ENCODE measurements around the gene CCDC85B. TPM values are rescaled to one million over a fixed set of nuclear protein-coding genes. Genes with fewer than 3 reads are reported as not detected.

CCDC85B gene
- total and polyA plus RNA-seq, 4 donors, result 20.7 to 63.4 (median 53.9) TPM

DNA sequence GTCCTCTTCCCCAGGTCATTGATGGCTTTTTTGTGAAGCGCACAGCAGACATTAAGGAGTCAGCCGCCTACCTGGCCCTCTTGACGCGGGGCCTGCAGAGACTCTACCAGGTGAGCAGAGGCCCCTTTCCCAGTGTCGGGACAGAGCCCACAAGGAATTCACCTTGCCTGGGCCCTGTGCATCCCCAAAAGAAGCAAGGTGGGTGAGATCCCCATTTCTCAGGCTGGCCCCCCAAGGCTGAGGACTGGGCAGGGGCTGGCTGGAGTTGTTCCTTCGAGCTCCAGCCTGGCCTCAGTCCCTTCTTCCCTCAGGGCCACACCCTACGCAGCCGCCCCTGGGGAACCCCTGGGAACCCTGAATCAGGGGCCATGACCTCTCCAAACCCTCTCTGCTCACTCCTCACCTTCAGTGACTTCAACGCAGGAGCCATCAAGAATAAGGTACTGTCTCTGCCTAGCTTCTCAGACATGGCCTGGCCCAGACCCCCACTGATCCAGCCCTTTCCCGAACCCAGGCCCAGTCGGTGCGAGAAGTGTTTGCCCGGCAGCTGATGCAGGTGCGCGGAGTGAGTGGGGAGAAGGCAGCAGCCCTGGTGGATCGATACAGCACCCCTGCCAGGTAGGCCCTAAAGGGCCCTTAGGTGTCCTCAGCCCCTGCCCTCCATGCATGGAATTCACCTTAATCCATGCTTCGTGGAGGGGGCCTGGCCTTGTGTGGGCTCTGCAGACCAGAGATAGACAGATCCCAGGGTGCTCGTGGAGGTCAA lies 25.6 kb upstream of the CCDC85B start:
- no peaks in the 10 kb centered on the region for H3K9me3 ChIP-seq (ENCODE audit: control insufficient read depth in 4 of 4, insufficient read depth in 3 of 4, low read length in 3 of 4)
- DNase-seq, result peak in 1 of 3 donors; percentile 12
- WGBS, 2 donors, result 87 to 94% methylated on average over 18 of the region's 18 CpGs
- no peak for ATAC-seq (ENCODE audit: insufficient read depth, low FRiP score)
- TF ChIP-seq, protein P1, sequence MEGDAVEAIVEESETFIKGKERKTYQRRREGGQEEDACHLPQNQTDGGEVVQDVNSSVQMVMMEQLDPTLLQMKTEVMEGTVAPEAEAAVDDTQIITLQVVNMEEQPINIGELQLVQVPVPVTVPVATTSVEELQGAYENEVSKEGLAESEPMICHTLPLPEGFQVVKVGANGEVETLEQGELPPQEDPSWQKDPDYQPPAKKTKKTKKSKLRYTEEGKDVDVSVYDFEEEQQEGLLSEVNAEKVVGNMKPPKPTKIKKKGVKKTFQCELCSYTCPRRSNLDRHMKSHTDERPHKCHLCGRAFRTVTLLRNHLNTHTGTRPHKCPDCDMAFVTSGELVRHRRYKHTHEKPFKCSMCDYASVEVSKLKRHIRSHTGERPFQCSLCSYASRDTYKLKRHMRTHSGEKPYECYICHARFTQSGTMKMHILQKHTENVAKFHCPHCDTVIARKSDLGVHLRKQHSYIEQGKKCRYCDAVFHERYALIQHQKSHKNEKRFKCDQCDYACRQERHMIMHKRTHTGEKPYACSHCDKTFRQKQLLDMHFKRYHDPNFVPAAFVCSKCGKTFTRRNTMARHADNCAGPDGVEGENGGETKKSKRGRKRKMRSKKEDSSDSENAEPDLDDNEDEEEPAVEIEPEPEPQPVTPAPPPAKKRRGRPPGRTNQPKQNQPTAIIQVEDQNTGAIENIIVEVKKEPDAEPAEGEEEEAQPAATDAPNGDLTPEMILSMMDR (IDR thresholded peaks at IDR 0.05; ENCODE audit: control extremely low read depth, extremely low read depth), result no peak
- no peaks in the 10 kb centered on the region for H3K27me3 ChIP-seq (ENCODE audit: control insufficient read depth in 3 of 3, insufficient read depth in 3 of 3, low read length in 2 of 3)
- H3K9ac ChIP-seq (ENCODE audit: insufficient read depth in 1 of 2, low read length in 2 of 2), result no peak overlapping the region
- H3K36me3 ChIP-seq (ENCODE audit: control insufficient read depth in 4 of 4, insufficient read depth in 4 of 4, low read length in 4 of 4), result peaks cover 13 to 58% (median 39%) of the 10 kb centered on the region in 4 donors
- H3K4me3 ChIP-seq, result no peak overlapping the region
- H3K4me1 ChIP-seq (ENCODE audit: control insufficient read depth in 5 of 5, insufficient read depth in 5 of 5, low read length in 5 of 5), result peaks cover 0 to 16% (median 9%) of the 10 kb centered on the region in 5 donors
- H3K27ac ChIP-seq (ENCODE audit: low read depth in 1 of 2, low read length in 1 of 2), result no peak overlapping the region

DNA sequence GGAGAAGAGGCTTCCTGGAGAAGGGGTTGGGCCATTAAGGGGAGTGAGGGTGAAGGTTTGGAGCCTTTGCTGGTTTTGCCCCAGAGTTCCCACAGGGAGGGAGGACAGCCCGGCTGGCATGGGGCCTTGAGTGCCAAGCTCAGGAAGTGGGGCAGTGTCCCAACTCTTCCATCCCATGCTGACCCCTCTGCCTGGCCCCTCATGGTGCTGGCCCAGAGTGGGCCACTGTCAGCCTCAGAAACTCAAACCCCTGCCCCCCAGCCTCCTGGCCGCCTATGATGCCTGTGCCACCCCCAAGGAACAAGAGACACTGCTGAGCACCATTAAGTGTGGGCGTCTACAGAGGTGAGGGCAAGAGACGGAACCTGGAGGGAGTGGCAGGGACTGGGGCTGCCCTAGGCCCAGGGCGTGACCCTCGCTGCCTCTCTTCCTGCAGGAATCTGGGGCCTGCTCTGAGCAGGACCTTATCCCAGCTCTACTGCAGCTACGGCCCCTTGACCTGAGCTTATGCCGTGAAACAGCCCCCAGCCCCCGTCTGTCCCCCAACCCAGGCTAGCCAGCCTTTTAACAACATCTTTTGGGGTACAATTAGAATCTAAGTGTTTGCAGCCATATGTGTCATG lies 24.8 kb upstream of the CCDC85B start:
- no peak overlapping the region for H3K9ac ChIP-seq (ENCODE audit: insufficient read depth in 1 of 2, low read length in 2 of 2)
- H3K36me3 ChIP-seq (ENCODE audit: control insufficient read depth in 4 of 4, insufficient read depth in 4 of 4, low read length in 4 of 4), result peaks cover 13 to 58% (median 45%) of the 10 kb centered on the region in 4 donors
- H3K9me3 ChIP-seq (ENCODE audit: control insufficient read depth in 4 of 4, insufficient read depth in 3 of 4, low read length in 3 of 4), result no peaks in the 10 kb centered on the region
- 89 to 95% methylated on average over 8 to 9 of the region's 9 CpGs for WGBS, 2 donors
- H3K4me3 ChIP-seq, result no peak overlapping the region
- TF ChIP-seq, protein P1 (IDR thresholded peaks at IDR 0.05; ENCODE audit: control extremely low read depth, extremely low read depth), result no peak
- peaks cover 0 to 19% (median 12%) of the 10 kb centered on the region in 5 donors for H3K4me1 ChIP-seq (ENCODE audit: control insufficient read depth in 5 of 5, insufficient read depth in 5 of 5, low read length in 5 of 5)
- DNase-seq, result peak in 1 of 3 donors; percentile 11
- H3K27me3 ChIP-seq (ENCODE audit: control insufficient read depth in 3 of 3, insufficient read depth in 3 of 3, low read length in 2 of 3), result no peaks in the 10 kb centered on the region
- no peak for ATAC-seq (ENCODE audit: insufficient read depth, low FRiP score)
- H3K27ac ChIP-seq (ENCODE audit: low read depth in 1 of 2, low read length in 1 of 2), result no peak overlapping the region

- no peak for DNase-seq
- H3K4me1 ChIP-seq (ENCODE audit: control insufficient read depth in 5 of 5, insufficient read depth in 5 of 5, low read length in 5 of 5), result peaks cover 0 to 21% (median 9%) of the 10 kb centered on the region in 5 donors
- 85 to 87% methylated on average over 21 of the region's 21 CpGs for WGBS, 2 donors
- peaks cover 13 to 66% (median 45%) of the 10 kb centered on the region in 4 donors for H3K36me3 ChIP-seq (ENCODE audit: control insufficient read depth in 4 of 4, insufficient read depth in 4 of 4, low read length in 4 of 4)
- TF ChIP-seq, protein P1 (IDR thresholded peaks at IDR 0.05; ENCODE audit: control extremely low read depth, extremely low read depth), result no peak
- no peaks in the 10 kb centered on the region for H3K27me3 ChIP-seq (ENCODE audit: control insufficient read depth in 3 of 3, insufficient read depth in 3 of 3, low read length in 2 of 3)
- H3K9ac ChIP-seq (ENCODE audit: insufficient read depth in 1 of 2, low read length in 2 of 2), result no peak overlapping the region
- no peaks in the 10 kb centered on the region for H3K9me3 ChIP-seq (ENCODE audit: control insufficient read depth in 4 of 4, insufficient read depth in 3 of 4, low read length in 3 of 4)
- no peak overlapping the region for H3K27ac ChIP-seq (ENCODE audit: low read depth in 1 of 2, low read length in 1 of 2)
- no peak for ATAC-seq (ENCODE audit: insufficient read depth, low FRiP score)
- H3K4me3 ChIP-seq, result no peak overlapping the region
These were observed 23.8 kb upstream of the CCDC85B start for GRCh38 chr11:65866509-65867283.
